ENCODE data around the gene HS6ST1.

DNA sequence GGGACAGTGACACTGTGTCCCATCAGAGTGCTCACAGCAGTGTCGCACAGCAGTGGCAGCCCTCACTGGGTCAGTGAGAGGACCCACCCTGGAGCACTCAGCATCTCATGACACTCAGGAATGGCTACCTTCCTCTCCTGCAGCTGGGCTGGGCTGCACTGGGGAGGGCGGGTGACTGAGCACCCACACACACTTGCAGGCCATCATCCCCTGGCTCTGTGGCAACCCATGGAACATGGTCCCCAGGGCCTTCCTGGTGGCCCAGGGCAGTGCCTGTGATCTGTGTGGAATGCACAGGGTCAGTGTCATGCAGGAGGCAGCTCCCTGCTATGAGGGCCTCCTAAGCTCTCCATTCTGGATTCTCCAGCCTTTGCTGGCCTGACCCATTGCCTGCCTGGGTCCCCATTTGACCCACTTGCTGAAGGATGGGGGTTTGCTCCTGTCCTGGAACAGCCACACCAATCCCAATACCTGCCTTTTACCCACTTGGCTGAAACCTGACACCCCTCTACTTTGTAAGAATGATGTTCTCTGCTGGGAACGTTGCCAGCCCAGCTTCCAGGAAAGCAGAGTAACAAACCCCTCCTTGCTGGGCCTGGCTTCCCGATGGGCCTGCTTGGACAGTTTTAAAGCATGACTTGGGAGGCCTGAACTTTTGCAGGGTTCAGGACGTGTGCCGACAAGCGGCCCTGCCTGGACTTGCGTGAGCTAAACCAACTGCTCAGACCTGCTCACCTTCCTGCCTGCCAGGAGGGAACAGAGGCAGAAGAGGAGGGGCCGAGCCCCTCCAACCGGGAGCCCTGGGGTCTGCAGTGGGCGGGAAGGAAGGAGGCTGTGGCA is 13.7 kb downstream of the HS6ST1 start:
- TF ChIP-seq CTCF (IDR thresholded peaks at IDR 0.05; ENCODE audit: low read depth, low read length, missing input control) (no peak), FOXA1 (IDR thresholded peaks at IDR 0.05) (peak; percentile 35), REST (IDR thresholded peaks at IDR 0.05) (peak; percentile 32), YY1 (IDR thresholded peaks at IDR 0.05) (peak; percentile 89), TAF1 (conservative IDR thresholded peaks at IDR 0.05) (no peak), JUND (IDR thresholded peaks at IDR 0.05) (peak; percentile 39 to 66), SP1 (IDR thresholded peaks at IDR 0.05) (peak; percentile 84), RXRA (IDR thresholded peaks at IDR 0.05) (peak; percentile 94 to 96), GABPA (IDR thresholded peaks at IDR 0.05 in 1 of 2, conservative IDR thresholded peaks at IDR 0.05 in 1 of 2) (peak in 1 of 2 donors; percentile 15), RAD21 (IDR thresholded peaks at IDR 0.05) (peak; percentile 46 to 50), ATF3 (IDR thresholded peaks at IDR 0.05) (no peak), EGR1 (IDR thresholded peaks at IDR 0.05; ENCODE audit: low read depth in 2 of 2) (peak in 1 of 2 donors; percentile 44), MAX (IDR thresholded peaks at IDR 0.05) (peak; percentile 63)
- TF ChIP-seq, protein P1, sequence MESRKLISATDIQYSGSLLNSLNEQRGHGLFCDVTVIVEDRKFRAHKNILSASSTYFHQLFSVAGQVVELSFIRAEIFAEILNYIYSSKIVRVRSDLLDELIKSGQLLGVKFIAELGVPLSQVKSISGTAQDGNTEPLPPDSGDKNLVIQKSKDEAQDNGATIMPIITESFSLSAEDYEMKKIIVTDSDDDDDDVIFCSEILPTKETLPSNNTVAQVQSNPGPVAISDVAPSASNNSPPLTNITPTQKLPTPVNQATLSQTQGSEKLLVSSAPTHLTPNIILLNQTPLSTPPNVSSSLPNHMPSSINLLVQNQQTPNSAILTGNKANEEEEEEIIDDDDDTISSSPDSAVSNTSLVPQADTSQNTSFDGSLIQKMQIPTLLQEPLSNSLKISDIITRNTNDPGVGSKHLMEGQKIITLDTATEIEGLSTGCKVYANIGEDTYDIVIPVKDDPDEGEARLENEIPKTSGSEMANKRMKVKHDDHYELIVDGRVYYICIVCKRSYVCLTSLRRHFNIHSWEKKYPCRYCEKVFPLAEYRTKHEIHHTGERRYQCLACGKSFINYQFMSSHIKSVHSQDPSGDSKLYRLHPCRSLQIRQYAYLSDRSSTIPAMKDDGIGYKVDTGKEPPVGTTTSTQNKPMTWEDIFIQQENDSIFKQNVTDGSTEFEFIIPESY (IDR thresholded peaks at IDR 0.05) = peak; percentile 20
